Measurements from ENCODE around the gene CAMK2G.

CAMK2G gene

GRCh38 chr10:73859428-73859783 is 14.9 kb downstream of the CAMK2G start:
- TF ChIP-seq NFIC (IDR thresholded peaks at IDR 0.05) (no peak), RAD21 (IDR thresholded peaks at IDR 0.05; ENCODE audit: low read depth) (no peak), FOXM1 (IDR thresholded peaks at IDR 0.05; ENCODE audit: borderline replicate concordance, low read depth) (no peak), REST (IDR thresholded peaks at IDR 0.05; ENCODE audit: low read depth) (no peak), MAX (IDR thresholded peaks at IDR 0.05) (no peak), TEAD4 (IDR thresholded peaks at IDR 0.05) (no peak), YY1 (IDR thresholded peaks at IDR 0.05; ENCODE audit: low read depth) (no peak)

- TF ChIP-seq TCF12 (IDR thresholded peaks at IDR 0.05; ENCODE audit: low read depth) (no peak), CEBPB (IDR thresholded peaks at IDR 0.05) (no peak), NFIC (IDR thresholded peaks at IDR 0.05) (no peak), EGR1 (IDR thresholded peaks at IDR 0.05) (no peak), MAX (IDR thresholded peaks at IDR 0.05) (no peak), TAF1 (IDR thresholded peaks at IDR 0.05; ENCODE audit: low read depth) (no peak), TEAD4 (IDR thresholded peaks at IDR 0.05) (no peak), CREB1 (IDR thresholded peaks at IDR 0.05; ENCODE audit: low read depth) (no peak), ZBTB7A (IDR thresholded peaks at IDR 0.05; ENCODE audit: low read depth) (no peak), USF1 (IDR thresholded peaks at IDR 0.05) (no peak), RAD21 (IDR thresholded peaks at IDR 0.05; ENCODE audit: low read depth) (no peak), FOXM1 (IDR thresholded peaks at IDR 0.05; ENCODE audit: borderline replicate concordance, low read depth) (no peak), REST (IDR thresholded peaks at IDR 0.05; ENCODE audit: low read depth) (no peak)
Measured at GRCh38 chr10:73858750-73859427, 15.5 kb downstream of the CAMK2G start.

GRCh38 chr10:73858013-73858708 is 16.2 kb downstream of the CAMK2G start:
- no peak for TF ChIP-seq YY1 (IDR thresholded peaks at IDR 0.05; ENCODE audit: low read depth)
- TF ChIP-seq FOXM1 (IDR thresholded peaks at IDR 0.05; ENCODE audit: borderline replicate concordance, low read depth): no peak
- no peak for TF ChIP-seq TAF1 (IDR thresholded peaks at IDR 0.05; ENCODE audit: low read depth)
- TF ChIP-seq ZBTB7A (IDR thresholded peaks at IDR 0.05; ENCODE audit: low read depth): no peak
- TF ChIP-seq CEBPB (IDR thresholded peaks at IDR 0.05): no peak
- no peak for TF ChIP-seq CREB1 (IDR thresholded peaks at IDR 0.05; ENCODE audit: low read depth)
- TF ChIP-seq NFIC (IDR thresholded peaks at IDR 0.05): no peak
- no peak for TF ChIP-seq EGR1 (IDR thresholded peaks at IDR 0.05)
- no peak for TF ChIP-seq USF1 (IDR thresholded peaks at IDR 0.05)
- TF ChIP-seq RAD21 (IDR thresholded peaks at IDR 0.05; ENCODE audit: low read depth): no peak
- TF ChIP-seq MAX (IDR thresholded peaks at IDR 0.05): no peak
- TF ChIP-seq TEAD4 (IDR thresholded peaks at IDR 0.05): no peak
- TF ChIP-seq TCF12 (IDR thresholded peaks at IDR 0.05; ENCODE audit: low read depth): no peak

DNA sequence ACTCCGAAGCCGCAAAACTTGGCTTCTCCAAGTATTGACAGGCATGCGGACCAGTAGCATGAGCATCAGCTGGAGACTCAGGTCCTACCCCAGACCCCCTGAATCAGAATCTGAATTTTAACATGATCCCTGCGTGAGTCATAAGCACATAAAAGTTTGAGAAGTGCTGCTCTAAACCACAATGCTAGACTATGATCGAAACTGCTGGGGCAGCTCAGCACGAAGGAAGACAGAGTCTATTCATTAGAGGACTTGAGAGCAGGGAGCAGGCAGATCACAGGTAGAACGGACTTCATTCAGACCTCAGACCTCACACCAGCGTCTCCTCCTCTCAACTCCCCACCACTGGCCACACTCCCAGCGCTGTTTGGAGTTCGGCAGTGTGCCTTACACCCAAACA is 16.9 kb downstream of the CAMK2G start:
- TF ChIP-seq TEAD4 (IDR thresholded peaks at IDR 0.05): no peak

GRCh38 chr10:73856261-73856660 is 18.1 kb downstream of the CAMK2G start:
- no peak for TF ChIP-seq MAX (IDR thresholded peaks at IDR 0.05)
- no peak for TF ChIP-seq YY1 (IDR thresholded peaks at IDR 0.05; ENCODE audit: low read depth)
- no peak for TF ChIP-seq NFIC (IDR thresholded peaks at IDR 0.05)
- no peak for TF ChIP-seq EP300 (IDR thresholded peaks at IDR 0.05; ENCODE audit: borderline replicate concordance)
- TF ChIP-seq TCF12 (IDR thresholded peaks at IDR 0.05; ENCODE audit: low read depth): no peak
- no peak for TF ChIP-seq RAD21 (IDR thresholded peaks at IDR 0.05; ENCODE audit: low read depth)
- TF ChIP-seq REST (IDR thresholded peaks at IDR 0.05; ENCODE audit: low read depth): no peak
- no peak for TF ChIP-seq USF1 (IDR thresholded peaks at IDR 0.05)
- no peak for TF ChIP-seq ZBTB7A (IDR thresholded peaks at IDR 0.05; ENCODE audit: low read depth)
- TF ChIP-seq TEAD4 (IDR thresholded peaks at IDR 0.05): no peak
- TF ChIP-seq TAF1 (IDR thresholded peaks at IDR 0.05; ENCODE audit: low read depth): no peak
- no peak for TF ChIP-seq CEBPB (IDR thresholded peaks at IDR 0.05)
